Measurements from ENCODE around the gene HIPK2. TPM values are rescaled to one million over a fixed set of nuclear protein-coding genes. Genes with fewer than 3 reads are reported as not detected.

HIPK2 gene
- polyA plus RNA-seq, 2 of the 4 experiments (the other 2 are of a cell fraction) = 11.3 to 12.1 TPM

GRCh38 chr7:139699640-139700504 lies 77.9 kb downstream of the HIPK2 start:
- ChIA-PET POLR2A (no interaction called here), CTCF (interaction anchor here (0.6 to 0.8 kb wide), 2 partner anchors 11 to 1797 kb away, joined by 3 read pairs; no protein-coding TSS in a partner anchor)
- Histone ChIP-seq H3K4me2 (no peak overlapping the region), H3K4me1 (peaks cover 21% of the 10 kb centered on the region; the same call in 2 of the 3 replicates), H3K9me3 (no peaks in the 10 kb centered on the region), H3K4me3 (no peak overlapping the region), H3K27ac (peak overlapping the region in 1 of 2 experiments; percentile 27; a peak in 1 of 6 replicates)
- FAIRE-seq (no peak), DNase-seq (ENCODE audit: low read depth in 1 of 2, low spot score in 1 of 2) (peak in 1 of 2 experiments; percentile 18), ATAC-seq (peak; percentile 37 to 47; a peak in 4 of 6 replicates)
- WGBS (ENCODE audit: missing lambda C conversion rate) = 75% methylated on average over 15 of the region's 18 CpGs
- no peak for TF ChIP-seq ZC3H11A (IDR thresholded peaks at IDR 0.05)
- no peak for TF ChIP-seq REST (IDR thresholded peaks at IDR 0.05)
- TF ChIP-seq EHF (CRISPR knock-in tag; IDR thresholded peaks at IDR 0.05) = no peak
- TF ChIP-seq EP300 (IDR thresholded peaks at IDR 0.05) = no peak
- TF ChIP-seq HMGXB4 (CRISPR knock-in tag; IDR thresholded peaks at IDR 0.05; ENCODE audit: borderline replicate concordance) = no peak
- no peak for TF ChIP-seq FOSB (CRISPR knock-in tag; IDR thresholded peaks at IDR 0.05)
- no peak for TF ChIP-seq RARB (CRISPR knock-in tag; IDR thresholded peaks at IDR 0.05)
- TF ChIP-seq CBX8 (IDR thresholded peaks at IDR 0.05) = no peak
- TF ChIP-seq EHMT2 (IDR thresholded peaks at IDR 0.05; ENCODE audit: low read depth) = no peak
- no peak for TF ChIP-seq JUNB (IDR thresholded peaks at IDR 0.05)
- no peak for TF ChIP-seq HEYL (CRISPR knock-in tag; IDR thresholded peaks at IDR 0.05)
- TF ChIP-seq NR3C1 (IDR thresholded peaks at IDR 0.05) = no peak
- TF ChIP-seq POLR2A (IDR thresholded peaks at IDR 0.05; ENCODE audit: low read length) = no peak
- TF ChIP-seq HOXA7 (CRISPR knock-in tag; IDR thresholded peaks at IDR 0.05) = no peak

GRCh38 chr7:139698844-139699243 lies 79.0 kb downstream of the HIPK2 start:
- POLR2A ChIA-PET = no interaction called here
- H3K9me3 ChIP-seq = no peaks in the 10 kb centered on the region
- FAIRE-seq (no peak), ATAC-seq (no peak), DNase-seq (ENCODE audit: low read depth in 1 of 2, low spot score in 1 of 2) (no peak)
- no peak overlapping the region for H3K4me3 ChIP-seq
- TF ChIP-seq KDM5A (IDR thresholded peaks at IDR 0.05) (no peak), ZNF302 (CRISPR knock-in tag; IDR thresholded peaks at IDR 0.05) (no peak), FOSL2 (IDR thresholded peaks at IDR 0.05) (no peak), FOSL2 (CRISPR knock-in tag; IDR thresholded peaks at IDR 0.05) (no peak), SMC3 (IDR thresholded peaks at IDR 0.05) (no peak), PHF8 (IDR thresholded peaks at IDR 0.05; ENCODE audit: borderline replicate concordance, low read depth) (no peak), BCL3 (IDR thresholded peaks at IDR 0.05) (no peak), JUN (IDR thresholded peaks at IDR 0.05) (no peak), EHMT2 (IDR thresholded peaks at IDR 0.05; ENCODE audit: low read depth) (no peak), SREBF2 (IDR thresholded peaks at IDR 0.05) (no peak), NPAS2 (CRISPR knock-in tag; IDR thresholded peaks at IDR 0.05; ENCODE audit: borderline replicate concordance) (no peak), HES2 (IDR thresholded peaks at IDR 0.05) (no peak)
- H3K4me2 ChIP-seq = no peak overlapping the region
- no peak overlapping the region for H3K27ac ChIP-seq
- CTCF ChIA-PET = interaction anchor here (0.6 to 0.7 kb wide), 2 partner anchors 53 to 1796 kb away, joined by 3 read pairs; no protein-coding TSS in a partner anchor
- H3K4me1 ChIP-seq = peaks cover 17% of the 10 kb centered on the region; the same call in 2 of the 3 replicates
- 96% methylated on average over 13 of the region's 13 CpGs for WGBS (ENCODE audit: missing lambda C conversion rate)

Measured in A549 (cell line).